GM12874 (cell line): ENCODE data around the gene ITGA4.

Experiments
- CTCF ChIP-seq: IDR thresholded peaks from 2 replicates; pipeline ENCODE4 v1.5.1; 2011; ENCODE audit warnings: low read depth, mild to moderate bottlenecking, control low read depth, low read length, moderate library complexity; ENCODE audit not compliant: insufficient read depth

ITGA4 gene

GRCh38 chr2:181575024-181575649 lies 118.0 kb downstream of the ITGA4 start:
- no peak for TF ChIP-seq CTCF

GRCh38 chr2:181575650-181576025 lies 118.5 kb downstream of the ITGA4 start:
- no peak for TF ChIP-seq CTCF

- TF ChIP-seq CTCF, result no peak
Measured at GRCh38 chr2:181576431-181576830, 119.2 kb downstream of the ITGA4 start.

- no peak for TF ChIP-seq CTCF
Measured at GRCh38 chr2:181578829-181579228, 121.6 kb downstream of the ITGA4 start.

- TF ChIP-seq CTCF, result no peak; the same call in 1 of the 2 replicates
Measured at GRCh38 chr2:181581534-181581933, 124.3 kb downstream of the ITGA4 start.

- no peak for TF ChIP-seq CTCF
Measured at GRCh38 chr2:181585732-181586131, 128.5 kb downstream of the ITGA4 start.
